DOHH2 (cell line): ENCODE measurements around the gene LDLRAD4.

ENCODE experiments used
- H3F3A ChIP-seq: fragments of 200-600 bp; sonication (generic), shearing (Covaris generic); 2 replicates; pipeline ENCODE4 v1.6.0; 2016; ENCODE audit warnings: antibody characterized with exemption, mild to moderate bottlenecking; ENCODE audit not compliant: control insufficient read depth, insufficient read depth
- H3K27ac ChIP-seq: fragments of 200-600 bp; sonication (generic); 2 replicates; pipeline ENCODE4 v1.5.1; 2014; ENCODE audit warnings: low read depth, mild to moderate bottlenecking, low read length, moderate library complexity
- H3K27me3 ChIP-seq: fragments of 200-600 bp; sonication (generic); 2 replicates; pipeline ENCODE4 v1.6.1; 2014; ENCODE audit warnings: mild to moderate bottlenecking, low read length, mixed read lengths; ENCODE audit not compliant: control insufficient read depth
- H3K36me3 ChIP-seq: fragments of 200-600 bp; sonication (generic); 2 replicates; pipeline ENCODE4 v1.6.1; 2014; ENCODE audit warnings: mild to moderate bottlenecking, low read length, moderate library complexity, mixed read lengths; ENCODE audit not compliant: control insufficient read depth
- H3K4me1 ChIP-seq: fragments of 200-600 bp; sonication (generic); 2 replicates; pipeline ENCODE4 v1.6.1; 2014; ENCODE audit warnings: mild to moderate bottlenecking, low read length, mixed read lengths; ENCODE audit not compliant: control insufficient read depth
- H3K4me2 ChIP-seq: fragments of 200-600 bp; sonication (generic); 2 replicates; pipeline ENCODE4 v1.6.0; 2014; ENCODE audit warnings: mild to moderate bottlenecking, low read length, moderate library complexity
- H3K4me3 ChIP-seq: fragments of 200-600 bp; sonication (generic); 2 replicates; pipeline ENCODE4 v1.5.1; 2014; ENCODE audit warnings: mild to moderate bottlenecking, low read length, mixed read lengths
- H3K79me2 ChIP-seq: fragments of 200-600 bp; sonication (generic); 2 replicates; pipeline ENCODE4 v1.6.1; 2014; ENCODE audit warnings: mild to moderate bottlenecking, low read length, mixed read lengths; ENCODE audit not compliant: control insufficient read depth
- H3K9me2 ChIP-seq: fragments of 200-600 bp; sonication (generic); replicated peaks from 2 replicates; pipeline ENCODE4 v1.6.1; 2014; ENCODE audit warnings: mild to moderate bottlenecking, low read length, mixed read lengths; ENCODE audit not compliant: control insufficient read depth
- H3K9me3 ChIP-seq: fragments of 200-600 bp; sonication (generic); 2 replicates; pipeline ENCODE4 v1.6.1; 2014; ENCODE audit warnings: antibody characterized with exemption, low read length, mixed read lengths; ENCODE audit not compliant: control insufficient read depth, insufficient read depth
- H4K20me1 ChIP-seq: fragments of 200-600 bp; sonication (generic); 2 replicates; pipeline ENCODE4 v1.6.0; 2014; ENCODE audit warnings: low read depth, mild to moderate bottlenecking, antibody characterized with exemption, low read length, moderate library complexity; ENCODE audit not compliant: control insufficient read depth, insufficient read depth
- CTCF ChIP-seq: fragments of 200-600 bp; sonication (generic); IDR thresholded peaks from one replicate; pipeline ENCODE4 v1.5.1; 2014; ENCODE audit warnings: antibody characterized with exemption, mild to moderate bottlenecking, low read depth, low read length; ENCODE audit not compliant: poor library complexity, severe bottlenecking
- EZH2phosphoT487 ChIP-seq: fragments of 200-600 bp; sonication (generic); IDR thresholded peaks from 2 replicates; pipeline ENCODE4 v1.6.1; 2017; ENCODE audit warnings: borderline replicate concordance, mild to moderate bottlenecking, antibody characterized with exemption, low read length, moderate library complexity, mixed read lengths

Gene LDLRAD4

DNA sequence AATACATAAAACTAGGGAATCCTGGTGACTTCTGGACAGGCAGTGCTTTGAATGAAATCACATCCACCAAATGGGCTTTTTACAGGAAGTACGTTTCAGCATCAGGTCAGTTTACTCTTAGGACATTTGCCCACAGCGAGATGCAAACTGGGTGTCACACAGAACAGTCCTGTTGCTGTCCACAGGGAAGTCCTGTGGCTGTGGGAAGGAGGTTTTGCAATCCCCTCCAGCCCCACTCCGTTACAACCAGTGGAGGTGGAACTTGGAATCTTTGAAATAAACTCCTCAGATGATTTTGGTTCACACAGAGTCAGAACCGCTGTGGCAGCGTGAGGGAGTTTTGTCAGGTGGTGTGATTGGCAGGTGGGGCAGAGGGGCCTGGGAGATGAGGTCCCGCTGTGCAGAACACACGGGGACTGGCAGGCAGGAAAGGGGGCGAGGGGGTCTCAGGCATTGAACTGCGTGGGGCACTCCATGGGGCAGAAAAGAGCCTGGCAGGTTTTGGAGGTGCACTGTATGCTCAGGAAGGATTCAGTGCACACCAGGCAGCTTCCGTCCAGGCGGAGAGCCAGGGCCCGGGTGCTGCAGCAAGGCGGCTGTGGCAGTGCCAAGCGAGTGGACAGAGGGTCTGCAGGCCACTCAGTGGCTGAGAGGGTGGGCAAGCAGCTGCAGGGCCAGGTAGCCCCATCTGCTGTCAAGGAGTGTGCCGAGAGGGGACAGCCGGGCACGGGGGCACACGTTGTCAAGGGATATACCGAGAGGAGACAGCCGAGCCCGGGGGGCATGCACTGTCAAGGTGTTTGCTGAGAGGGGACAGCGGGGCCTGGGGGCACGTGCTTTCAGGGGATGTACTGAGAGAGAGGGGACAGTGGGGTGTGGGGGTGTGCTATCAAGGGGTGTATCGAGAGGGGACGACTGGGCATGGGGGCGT, 148.7 kb downstream of the LDLRAD4 start:
- no peak for TF ChIP-seq CTCF
- no peak for TF ChIP-seq EZH2phosphoT487
- H3K27me3 ChIP-seq = no peaks in the 10 kb centered on the region
- no peaks in the 10 kb centered on the region for H3K9me3 ChIP-seq
- no peaks in the 10 kb centered on the region for H3K36me3 ChIP-seq
- no peaks in the 10 kb centered on the region for H3F3A ChIP-seq
- no peaks in the 10 kb centered on the region for H3K79me2 ChIP-seq
- no peak overlapping the region for H3K4me2 ChIP-seq
- no peaks in the 10 kb centered on the region for H4K20me1 ChIP-seq
- H3K4me1 ChIP-seq = peaks cover 6% of the 10 kb centered on the region
- no peak overlapping the region for H3K4me3 ChIP-seq
- H3K27ac ChIP-seq = no peak overlapping the region
- H3K9me2 ChIP-seq = no peaks in the 10 kb centered on the region

DNA sequence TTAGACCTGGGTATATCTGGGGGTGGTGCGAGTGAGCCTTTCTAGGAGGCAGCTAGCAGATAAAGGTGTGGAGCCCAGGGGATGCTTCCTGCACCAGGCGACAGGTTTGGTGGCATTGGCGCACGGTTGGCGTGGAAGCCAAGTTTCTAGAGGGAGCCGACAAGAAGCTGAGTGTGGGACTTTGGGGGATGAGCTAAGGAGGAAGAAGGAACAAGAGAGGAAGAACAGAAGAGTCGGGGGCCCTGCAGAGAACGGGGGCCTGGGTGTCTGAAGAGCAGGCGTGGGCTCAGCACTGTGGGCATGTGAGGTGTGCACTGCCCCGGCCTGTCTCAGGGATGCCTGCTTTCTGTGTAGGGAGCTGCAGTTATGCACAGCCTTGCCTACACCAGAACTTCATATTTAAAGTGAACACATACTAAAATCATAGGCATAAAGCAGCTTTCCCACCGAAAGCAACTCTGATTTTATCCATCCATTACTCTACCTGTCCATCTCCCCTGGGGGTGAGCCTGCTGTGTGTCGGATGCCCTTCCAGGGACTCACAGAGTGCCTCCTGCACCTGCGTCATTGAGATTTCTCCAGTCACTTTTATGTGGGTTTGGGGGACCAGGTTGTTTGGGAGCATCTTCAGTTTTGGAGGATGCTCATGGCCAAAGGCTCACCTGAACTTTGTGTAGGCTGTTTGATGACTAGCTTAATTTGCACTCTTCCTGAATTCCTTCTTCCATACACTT, 149.7 kb downstream of the LDLRAD4 start:
- Histone ChIP-seq H3K4me1 (peaks cover 6% of the 10 kb centered on the region), H3F3A (no peaks in the 10 kb centered on the region), H4K20me1 (no peaks in the 10 kb centered on the region), H3K36me3 (no peaks in the 10 kb centered on the region), H3K27me3 (no peaks in the 10 kb centered on the region), H3K4me3 (no peak overlapping the region), H3K79me2 (no peaks in the 10 kb centered on the region), H3K9me2 (no peaks in the 10 kb centered on the region), H3K9me3 (no peaks in the 10 kb centered on the region), H3K4me2 (no peak overlapping the region), H3K27ac (no peak overlapping the region)
- no peak for TF ChIP-seq CTCF
- no peak for TF ChIP-seq EZH2phosphoT487

DNA sequence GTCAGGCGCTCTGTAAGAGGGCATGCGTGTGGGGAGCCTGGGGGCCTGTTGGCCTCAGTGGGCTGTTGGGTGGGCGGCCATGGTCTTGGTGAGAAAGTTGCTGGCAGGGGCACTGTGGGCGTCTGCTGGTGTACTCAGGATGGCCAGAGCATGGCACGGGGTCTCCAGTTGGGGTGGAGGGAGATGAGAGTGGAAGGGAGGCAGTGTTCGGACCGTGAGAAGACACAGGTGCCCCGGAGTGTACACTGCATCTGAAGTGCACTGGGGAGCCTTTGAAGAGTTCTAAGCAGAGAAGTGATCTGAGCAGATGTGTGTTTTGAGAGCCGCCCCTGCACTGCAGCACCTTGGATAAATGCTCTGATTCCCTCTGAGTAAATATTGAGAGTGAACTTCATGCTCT, 150.8 kb downstream of the LDLRAD4 start:
- Histone ChIP-seq H3F3A (no peaks in the 10 kb centered on the region), H3K79me2 (no peaks in the 10 kb centered on the region), H3K27me3 (peaks cover 3% of the 10 kb centered on the region; the same call in 1 of the 2 replicates), H3K4me3 (no peak overlapping the region), H3K27ac (no peak overlapping the region), H4K20me1 (no peaks in the 10 kb centered on the region), H3K4me2 (no peak overlapping the region), H3K4me1 (peaks cover 6% of the 10 kb centered on the region), H3K9me2 (no peaks in the 10 kb centered on the region), H3K36me3 (no peaks in the 10 kb centered on the region), H3K9me3 (no peaks in the 10 kb centered on the region)
- TF ChIP-seq EZH2phosphoT487 (no peak), CTCF (no peak)
